ENCODE measurements around the gene PPIA.

PPIA gene

DNA sequence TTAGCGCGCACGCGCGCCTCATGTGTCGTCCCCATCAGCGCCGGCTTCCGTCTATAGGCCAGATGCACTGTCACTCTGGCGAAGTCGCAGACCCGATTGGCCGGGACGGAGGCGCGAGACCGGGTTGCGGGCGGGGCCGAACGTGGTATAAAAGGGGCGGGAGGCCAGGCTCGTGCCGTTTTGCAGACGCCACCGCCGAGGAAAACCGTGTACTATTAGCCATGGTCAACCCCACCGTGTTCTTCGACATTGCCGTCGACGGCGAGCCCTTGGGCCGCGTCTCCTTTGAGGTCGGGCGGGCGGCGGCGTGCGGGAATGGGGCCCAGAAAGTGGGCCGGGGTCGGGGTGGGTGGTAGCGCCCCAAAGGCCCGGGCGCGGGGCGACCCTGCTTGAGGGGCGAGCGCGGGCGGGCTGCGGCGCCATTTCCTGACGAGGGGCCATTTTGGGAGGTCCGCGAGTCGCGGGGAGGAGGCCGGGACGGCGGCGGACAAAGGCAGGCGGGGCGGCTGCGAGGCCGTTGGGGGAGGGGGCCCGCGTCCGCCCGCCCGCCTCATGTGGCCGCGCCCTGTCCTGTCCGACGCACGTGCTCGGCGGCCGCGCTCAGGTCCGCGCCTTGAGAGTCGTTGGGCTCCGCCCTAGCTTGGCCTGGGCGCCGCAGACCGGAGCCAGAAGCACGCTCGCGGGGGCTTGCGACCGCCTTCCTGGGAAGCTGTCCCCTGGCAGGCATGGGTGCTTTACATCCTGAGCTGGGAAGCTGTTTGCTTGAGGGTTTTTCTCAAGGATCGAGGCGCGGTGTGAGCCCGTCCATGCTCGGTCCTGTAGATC is at the start of gene PPIA:
Gene PPIA, plus strand, starts transcription at position 178 of the 825 bp plus-strand sequence. Its CDS starts 44 bp downstream, at position 222.
- peak; percentile 99 for DNase-seq
- Mint-ChIP-seq H3K4me1 (ENCODE audit: low read depth) (peaks cover 31% of the 10 kb centered on the region), H3K36me3 (ENCODE audit: low read depth) (peaks cover 57% of the 10 kb centered on the region), H3K27me3 (no peaks in the 10 kb centered on the region), H3K4me3 (peak within 1 kb of the TSS; percentile 96), H3K9me3 (no peaks in the 10 kb centered on the region), H3K27ac (peak within 1 kb of the TSS; percentile 98)

GRCh38 chr7:44748045-44748947 is 48.2 kb upstream of the PPIA start, which contains the start of gene ZMIZ2:
Gene ZMIZ2, plus strand, starts transcription at chr7:44748847. Its CDS starts 7,403 bp downstream, at chr7:44756250.
- peak within 1 kb of the TSS; percentile 85 for H3K27ac Mint-ChIP-seq

GRCh38 chr7:44748948-44749731 is 47.3 kb upstream of the PPIA start:
- Mint-ChIP-seq H3K27me3 (no peaks in the 10 kb centered on the region), H3K9me3 (no peaks in the 10 kb centered on the region), H3K27ac (peak overlapping the region; percentile 85), H3K4me1 (ENCODE audit: low read depth) (peaks cover 44% of the 10 kb centered on the region), H3K4me3 (peak overlapping the region; percentile 77), H3K36me3 (ENCODE audit: low read depth) (peaks cover 26% of the 10 kb centered on the region)
- no peak for DNase-seq

More at GRCh38 chr7:44748045-44748947, 48.2 kb upstream of the PPIA start, which contains the start of gene ZMIZ2:
- Mint-ChIP-seq H3K27me3 (no peaks in the 10 kb centered on the region), H3K4me3 (peak within 1 kb of the TSS; percentile 77), H3K4me1 (ENCODE audit: low read depth) (peaks cover 40% of the 10 kb centered on the region), H3K36me3 (ENCODE audit: low read depth) (peaks cover 26% of the 10 kb centered on the region), H3K9me3 (no peaks in the 10 kb centered on the region)
- DNase-seq = peak; percentile 97

DNA sequence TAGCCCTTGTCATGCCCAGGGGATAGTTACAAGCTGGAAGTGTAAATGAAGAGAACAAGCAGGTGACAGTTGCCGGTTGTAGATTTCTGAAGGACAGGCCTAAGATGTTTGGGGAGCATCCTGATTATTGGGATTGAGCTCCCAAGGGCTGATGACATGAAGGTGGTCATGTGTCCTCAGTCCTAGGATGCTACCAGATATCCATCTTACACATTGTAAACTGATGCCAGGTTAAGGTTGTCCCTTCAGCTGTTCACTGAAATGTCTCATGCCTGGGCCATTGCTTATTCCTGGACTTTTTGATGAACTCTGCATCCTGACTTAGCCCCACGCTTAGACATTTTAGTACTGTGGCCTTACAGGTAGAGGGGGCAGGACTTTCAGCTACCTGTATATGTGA is 46.5 kb upstream of the PPIA start:
- H3K4me1 Mint-ChIP-seq (ENCODE audit: low read depth) = peaks cover 51% of the 10 kb centered on the region
- H3K9me3 Mint-ChIP-seq = no peaks in the 10 kb centered on the region
- H3K4me3 Mint-ChIP-seq = peak overlapping the region; percentile 77

DNA sequence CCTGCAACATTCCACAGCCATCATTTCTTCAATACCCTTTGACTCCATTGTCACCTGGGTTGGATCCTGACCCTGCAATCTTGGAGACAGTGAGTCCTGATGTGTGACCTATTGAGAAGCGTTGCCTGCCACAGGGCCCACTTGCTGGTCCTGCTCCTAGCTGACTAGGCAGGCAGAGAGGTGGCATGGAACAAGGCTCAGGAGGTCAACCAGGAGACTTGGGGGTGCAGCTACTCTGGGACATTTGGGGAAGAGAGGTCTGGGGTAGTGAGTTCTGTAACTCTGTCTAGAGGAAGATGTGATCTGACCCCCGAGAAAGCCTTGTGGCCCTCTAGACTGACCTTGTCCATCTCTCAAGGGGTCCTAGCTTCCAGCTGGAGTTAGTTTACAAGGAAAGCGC is 46.1 kb upstream of the PPIA start:
- Mint-ChIP-seq H3K9me3 (no peaks in the 10 kb centered on the region), H3K4me1 (ENCODE audit: low read depth) (peaks cover 54% of the 10 kb centered on the region), H3K4me3 (peak overlapping the region; percentile 77), H3K27ac (peak overlapping the region; percentile 89), H3K36me3 (ENCODE audit: low read depth) (peaks cover 26% of the 10 kb centered on the region), H3K27me3 (no peaks in the 10 kb centered on the region)
- no peak for DNase-seq

More for the DNA sequence above, 46.5 kb upstream of the PPIA start:
- Mint-ChIP-seq H3K36me3 (ENCODE audit: low read depth) (peaks cover 26% of the 10 kb centered on the region), H3K27ac (peak overlapping the region; percentile 89), H3K27me3 (no peaks in the 10 kb centered on the region)
- no peak for DNase-seq

- Mint-ChIP-seq H3K9me3 (no peaks in the 10 kb centered on the region), H3K4me3 (peak overlapping the region; percentile 77), H3K36me3 (ENCODE audit: low read depth) (peaks cover 27% of the 10 kb centered on the region), H3K4me1 (ENCODE audit: low read depth) (peaks cover 54% of the 10 kb centered on the region), H3K27me3 (no peaks in the 10 kb centered on the region), H3K27ac (peak overlapping the region; percentile 89)
- DNase-seq = peak; percentile 59
These were observed 45.4 kb upstream of the PPIA start for GRCh38 chr7:44750921-44751571.

DNA sequence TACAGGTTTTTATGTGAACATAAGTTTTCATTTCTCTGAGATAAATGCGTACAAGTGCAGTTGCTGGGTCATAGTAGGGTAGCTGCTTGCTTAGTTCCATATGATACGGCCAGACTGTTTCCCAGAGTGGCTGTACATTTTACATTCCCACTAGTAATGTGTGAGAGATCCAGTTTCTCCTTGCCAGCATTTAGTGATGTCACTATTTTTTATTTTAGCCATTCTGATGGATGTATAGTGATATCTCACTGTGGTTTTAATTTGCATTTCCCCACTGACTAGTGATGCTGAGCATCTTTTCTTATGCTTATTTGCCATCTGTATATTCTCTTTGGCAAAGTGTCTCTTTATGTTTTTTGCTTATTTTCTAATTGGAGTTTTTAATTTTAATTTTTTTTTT is 43.7 kb upstream of the PPIA start:
- Mint-ChIP-seq H3K9me3 (no peaks in the 10 kb centered on the region), H3K36me3 (ENCODE audit: low read depth) (peaks cover 43% of the 10 kb centered on the region), H3K27me3 (no peaks in the 10 kb centered on the region), H3K27ac (peak overlapping the region; percentile 56), H3K4me1 (ENCODE audit: low read depth) (peaks cover 50% of the 10 kb centered on the region), H3K4me3 (no peak overlapping the region)
- DNase-seq = no peak

- H3K27me3 Mint-ChIP-seq = no peaks in the 10 kb centered on the region
- H3K4me3 Mint-ChIP-seq = no peak overlapping the region
- H3K27ac Mint-ChIP-seq = peak overlapping the region; percentile 77
- DNase-seq = no peak
- no peaks in the 10 kb centered on the region for H3K9me3 Mint-ChIP-seq
- peaks cover 53% of the 10 kb centered on the region for H3K36me3 Mint-ChIP-seq (ENCODE audit: low read depth)
- H3K4me1 Mint-ChIP-seq (ENCODE audit: low read depth) = peaks cover 42% of the 10 kb centered on the region
These were observed 41.4 kb upstream of the PPIA start for GRCh38 chr7:44754802-44755697.

GRCh38 chr7:44755698-44756627 is 40.5 kb upstream of the PPIA start:
- Mint-ChIP-seq H3K36me3 (ENCODE audit: low read depth) (peaks cover 54% of the 10 kb centered on the region), H3K4me3 (no peak overlapping the region), H3K9me3 (no peaks in the 10 kb centered on the region), H3K27ac (peak overlapping the region; percentile 44), H3K4me1 (ENCODE audit: low read depth) (peaks cover 33% of the 10 kb centered on the region), H3K27me3 (no peaks in the 10 kb centered on the region)
- DNase-seq = no peak

- Mint-ChIP-seq H3K9me3 (no peaks in the 10 kb centered on the region), H3K27me3 (no peaks in the 10 kb centered on the region), H3K4me3 (no peak overlapping the region), H3K36me3 (ENCODE audit: low read depth) (peaks cover 57% of the 10 kb centered on the region), H3K27ac (no peak overlapping the region), H3K4me1 (ENCODE audit: low read depth) (peaks cover 24% of the 10 kb centered on the region)
- no peak for DNase-seq
These were observed 39.6 kb upstream of the PPIA start for GRCh38 chr7:44756904-44757303.

- Mint-ChIP-seq H3K4me1 (ENCODE audit: low read depth) (peaks cover 22% of the 10 kb centered on the region), H3K36me3 (ENCODE audit: low read depth) (peaks cover 60% of the 10 kb centered on the region), H3K27me3 (no peaks in the 10 kb centered on the region), H3K4me3 (no peak overlapping the region), H3K27ac (no peak overlapping the region), H3K9me3 (no peaks in the 10 kb centered on the region)
- DNase-seq = no peak
These were observed 39.2 kb upstream of the PPIA start for GRCh38 chr7:44757311-44757710.

DNA sequence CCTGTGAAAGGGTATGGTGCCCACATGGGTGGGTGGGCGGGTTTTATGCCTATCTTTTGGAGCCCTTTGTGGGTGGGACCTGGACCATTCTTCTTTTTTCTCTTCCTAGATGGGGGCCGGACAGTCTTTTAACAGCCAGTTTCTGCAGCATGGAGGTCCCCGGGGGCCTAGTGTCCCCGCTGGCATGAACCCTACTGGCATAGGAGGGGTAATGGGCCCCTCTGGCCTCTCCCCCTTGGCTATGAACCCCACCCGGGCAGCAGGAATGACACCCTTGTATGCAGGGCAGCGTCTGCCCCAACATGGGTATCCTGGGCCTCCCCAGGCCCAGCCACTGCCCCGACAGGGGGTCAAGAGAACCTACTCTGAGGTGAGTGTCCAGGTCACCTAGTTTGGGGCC is 38.7 kb upstream of the PPIA start:
- Mint-ChIP-seq H3K4me1 (ENCODE audit: low read depth) (peaks cover 18% of the 10 kb centered on the region), H3K9me3 (no peaks in the 10 kb centered on the region), H3K36me3 (ENCODE audit: low read depth) (peaks cover 60% of the 10 kb centered on the region), H3K27ac (no peak overlapping the region), H3K4me3 (no peak overlapping the region), H3K27me3 (no peaks in the 10 kb centered on the region)
- DNase-seq = no peak
